Tibial nerve (tissue), 4 donors: Measurements from ENCODE around the gene CPNE7.

Experiments used
- EP300 ChIP-seq, 2 donors: sonication (generic); formaldehyde crosslinking; IDR thresholded peaks; one replicate each; pipeline ENCODE4 v1.6.1; 2017; ENCODE audit warnings: antibody characterized with exemption in 2 of 2, mild to moderate bottlenecking in 1 of 2
- POLR2A ChIP-seq, 2 donors: fragments of 450-650 bp; IDR thresholded peaks; one replicate each; pipeline ENCODE4 v1.6.1; 2017; ENCODE audit warnings: antibody characterized with exemption in 2 of 2, mild to moderate bottlenecking in 2 of 2, moderate library complexity in 2 of 2
- TF ChIP-seq, protein P1 (sequence below), 5 experiments: fragments of 200-600 bp in 3 of 5; fragments of 450-650 bp in 2 of 5; sonication (generic) in 3 of 5; IDR thresholded peaks; one replicate each; pipeline ENCODE4 v1.5.1; 2016 to 2019; ENCODE audit warnings: antibody characterized with exemption in 5 of 5, mild to moderate bottlenecking in 3 of 5, moderate library complexity in 2 of 5

DNA sequence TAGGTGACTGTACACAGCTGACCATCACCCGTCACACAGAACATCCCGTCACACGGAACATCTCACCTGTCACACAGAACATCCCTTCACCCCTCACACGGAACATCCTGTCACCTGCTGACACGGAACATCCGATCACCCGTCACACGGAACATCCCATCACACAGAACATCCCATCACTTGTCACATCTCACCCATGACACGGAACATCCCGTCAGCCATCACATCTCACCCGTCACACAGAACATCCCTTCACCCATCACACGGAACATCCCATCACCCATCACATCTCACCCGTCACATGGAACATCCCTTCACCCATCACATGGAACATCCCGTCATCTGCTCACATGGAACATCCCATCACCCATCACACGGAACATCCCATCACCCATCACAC lies 3.8 kb downstream of the CPNE7 start:
- TF ChIP-seq, protein P1, sequence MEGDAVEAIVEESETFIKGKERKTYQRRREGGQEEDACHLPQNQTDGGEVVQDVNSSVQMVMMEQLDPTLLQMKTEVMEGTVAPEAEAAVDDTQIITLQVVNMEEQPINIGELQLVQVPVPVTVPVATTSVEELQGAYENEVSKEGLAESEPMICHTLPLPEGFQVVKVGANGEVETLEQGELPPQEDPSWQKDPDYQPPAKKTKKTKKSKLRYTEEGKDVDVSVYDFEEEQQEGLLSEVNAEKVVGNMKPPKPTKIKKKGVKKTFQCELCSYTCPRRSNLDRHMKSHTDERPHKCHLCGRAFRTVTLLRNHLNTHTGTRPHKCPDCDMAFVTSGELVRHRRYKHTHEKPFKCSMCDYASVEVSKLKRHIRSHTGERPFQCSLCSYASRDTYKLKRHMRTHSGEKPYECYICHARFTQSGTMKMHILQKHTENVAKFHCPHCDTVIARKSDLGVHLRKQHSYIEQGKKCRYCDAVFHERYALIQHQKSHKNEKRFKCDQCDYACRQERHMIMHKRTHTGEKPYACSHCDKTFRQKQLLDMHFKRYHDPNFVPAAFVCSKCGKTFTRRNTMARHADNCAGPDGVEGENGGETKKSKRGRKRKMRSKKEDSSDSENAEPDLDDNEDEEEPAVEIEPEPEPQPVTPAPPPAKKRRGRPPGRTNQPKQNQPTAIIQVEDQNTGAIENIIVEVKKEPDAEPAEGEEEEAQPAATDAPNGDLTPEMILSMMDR (IDR thresholded peaks at IDR 0.05) = no peak
- TF ChIP-seq POLR2A (IDR thresholded peaks at IDR 0.05) (no peak), EP300 (IDR thresholded peaks at IDR 0.05) (no peak)
